Measurements from ENCODE around the gene NOS3. TPM values are rescaled to one million over a fixed set of nuclear protein-coding genes. Genes with fewer than 3 reads are reported as not detected.

Gene NOS3
- total RNA-seq, 1 donor from 2014 or later: 1.8 TPM

DNA sequence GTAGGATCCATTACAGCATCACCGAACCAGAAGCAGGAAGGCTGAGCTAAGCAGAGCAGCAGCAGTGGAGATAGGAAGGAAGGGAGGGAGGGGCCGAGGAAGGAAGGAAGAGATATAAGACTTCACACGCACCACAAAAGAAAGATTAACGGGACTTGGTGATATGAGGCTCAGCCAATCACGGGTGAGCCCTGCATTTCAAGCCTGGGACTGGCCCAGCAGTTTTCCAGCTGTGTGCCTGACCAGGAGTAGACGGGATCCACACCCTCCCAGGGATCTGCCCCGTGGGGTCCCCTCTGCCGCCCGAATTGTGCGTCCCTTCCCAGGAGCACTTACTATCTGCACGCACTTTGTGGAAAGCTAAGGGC is 17.3 kb downstream of the NOS3 start:
- peaks cover 5% of the 10 kb centered on the region for H3K4me1 ChIP-seq (ENCODE audit: insufficient read depth, low read length)
- H4K20me1 ChIP-seq (ENCODE audit: insufficient read depth, low read length): no peaks in the 10 kb centered on the region
- TF ChIP-seq EZH2 (IDR thresholded peaks at IDR 0.05; ENCODE audit: insufficient read depth, low read length): no peak
- TF ChIP-seq, protein P1, sequence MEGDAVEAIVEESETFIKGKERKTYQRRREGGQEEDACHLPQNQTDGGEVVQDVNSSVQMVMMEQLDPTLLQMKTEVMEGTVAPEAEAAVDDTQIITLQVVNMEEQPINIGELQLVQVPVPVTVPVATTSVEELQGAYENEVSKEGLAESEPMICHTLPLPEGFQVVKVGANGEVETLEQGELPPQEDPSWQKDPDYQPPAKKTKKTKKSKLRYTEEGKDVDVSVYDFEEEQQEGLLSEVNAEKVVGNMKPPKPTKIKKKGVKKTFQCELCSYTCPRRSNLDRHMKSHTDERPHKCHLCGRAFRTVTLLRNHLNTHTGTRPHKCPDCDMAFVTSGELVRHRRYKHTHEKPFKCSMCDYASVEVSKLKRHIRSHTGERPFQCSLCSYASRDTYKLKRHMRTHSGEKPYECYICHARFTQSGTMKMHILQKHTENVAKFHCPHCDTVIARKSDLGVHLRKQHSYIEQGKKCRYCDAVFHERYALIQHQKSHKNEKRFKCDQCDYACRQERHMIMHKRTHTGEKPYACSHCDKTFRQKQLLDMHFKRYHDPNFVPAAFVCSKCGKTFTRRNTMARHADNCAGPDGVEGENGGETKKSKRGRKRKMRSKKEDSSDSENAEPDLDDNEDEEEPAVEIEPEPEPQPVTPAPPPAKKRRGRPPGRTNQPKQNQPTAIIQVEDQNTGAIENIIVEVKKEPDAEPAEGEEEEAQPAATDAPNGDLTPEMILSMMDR (IDR thresholded peaks at IDR 0.05; ENCODE audit: insufficient read depth, low read depth, low read length): no peak
- FAIRE-seq (no peak), DNase-seq (ENCODE audit: low read depth) (no peak)
- Mint-ChIP-seq H3K4me1 (ENCODE audit: low read depth, unreplicated experiment) (peaks cover 15% of the 10 kb centered on the region), H3K27ac (ENCODE audit: unreplicated experiment) (no peak overlapping the region), H3K9me3 (ENCODE audit: unreplicated experiment) (no peaks in the 10 kb centered on the region), H3K27me3 (ENCODE audit: low read depth, unreplicated experiment) (peaks cover 40% of the 10 kb centered on the region), H3K36me3 (ENCODE audit: low read depth, unreplicated experiment) (peaks cover 4% of the 10 kb centered on the region), H3K4me3 (ENCODE audit: unreplicated experiment) (no peak overlapping the region)
- peak overlapping the region; percentile 58 for H3K4me2 ChIP-seq (ENCODE audit: low read length)
- no peaks in the 10 kb centered on the region for H3K9me3 ChIP-seq (ENCODE audit: insufficient read depth, low read depth, low read length)
- no peak overlapping the region for H3K4me3 ChIP-seq (ENCODE audit: insufficient read depth, low read depth, low read length)
- no peak overlapping the region for H3K9ac ChIP-seq (ENCODE audit: low read length)
- no peaks in the 10 kb centered on the region for H3K36me3 ChIP-seq (ENCODE audit: insufficient read depth, low read length)
- H3K27me3 ChIP-seq (ENCODE audit: insufficient read depth, low read length): peaks cover 8% of the 10 kb centered on the region
- no peaks in the 10 kb centered on the region for H3K79me2 ChIP-seq (ENCODE audit: insufficient read depth, low read length)
- no peak overlapping the region for H2AFZ ChIP-seq (ENCODE audit: low read depth, low read length)
- H3K27ac ChIP-seq (ENCODE audit: low read depth, low read length): no peak overlapping the region

DNA sequence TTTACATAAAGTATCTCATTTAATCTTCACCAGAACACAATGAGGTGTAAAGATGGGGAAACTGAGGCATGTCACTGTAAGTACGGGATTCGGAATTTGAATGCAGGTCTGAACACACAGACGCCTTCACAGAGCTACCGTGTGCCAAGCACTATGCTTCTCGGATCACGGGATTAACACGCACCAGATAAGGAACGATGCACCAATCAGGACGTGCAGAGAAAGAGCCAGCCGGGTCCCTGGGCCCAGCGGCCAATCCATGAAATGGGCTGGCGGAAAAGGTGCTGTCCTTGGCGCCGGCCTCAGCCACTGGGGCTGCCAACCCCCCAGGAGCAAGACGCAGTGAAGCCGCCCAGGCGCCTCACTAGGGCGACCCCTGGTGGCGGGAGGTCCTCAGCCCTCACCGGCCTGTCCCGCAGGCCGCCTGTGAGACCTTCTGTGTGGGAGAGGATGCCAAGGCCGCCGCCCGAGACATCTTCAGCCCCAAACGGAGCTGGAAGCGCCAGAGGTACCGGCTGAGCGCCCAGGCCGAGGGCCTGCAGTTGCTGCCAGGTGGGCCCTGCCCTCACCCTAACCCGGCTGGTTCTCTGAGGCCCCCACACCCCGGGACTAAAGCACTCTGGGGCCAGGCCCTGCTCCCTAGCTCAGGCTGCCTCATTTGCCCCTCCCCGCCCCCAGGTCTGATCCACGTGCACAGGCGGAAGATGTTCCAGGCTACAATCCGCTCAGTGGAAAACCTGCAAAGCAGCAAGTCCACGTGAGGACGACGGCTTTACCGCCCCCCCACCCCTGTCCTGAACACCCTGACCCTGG is 17.9 kb downstream of the NOS3 start:
- peaks cover 7% of the 10 kb centered on the region for H3K4me1 ChIP-seq (ENCODE audit: insufficient read depth, low read length)
- TF ChIP-seq, protein P1 (IDR thresholded peaks at IDR 0.05; ENCODE audit: insufficient read depth, low read depth, low read length): peak; percentile 46
- no peak for TF ChIP-seq EZH2 (IDR thresholded peaks at IDR 0.05; ENCODE audit: insufficient read depth, low read length)
- Mint-ChIP-seq H3K36me3 (ENCODE audit: low read depth, unreplicated experiment) (peaks cover 4% of the 10 kb centered on the region), H3K27me3 (ENCODE audit: low read depth, unreplicated experiment) (peaks cover 35% of the 10 kb centered on the region), H3K9me3 (ENCODE audit: unreplicated experiment) (no peaks in the 10 kb centered on the region), H3K4me1 (ENCODE audit: low read depth, unreplicated experiment) (peaks cover 15% of the 10 kb centered on the region), H3K4me3 (ENCODE audit: unreplicated experiment) (no peak overlapping the region), H3K27ac (ENCODE audit: unreplicated experiment) (peak overlapping the region; percentile 41)
- peak overlapping the region; percentile 41 for H2AFZ ChIP-seq (ENCODE audit: low read depth, low read length)
- H4K20me1 ChIP-seq (ENCODE audit: insufficient read depth, low read length): no peaks in the 10 kb centered on the region
- peak overlapping the region; percentile 58 for H3K4me2 ChIP-seq (ENCODE audit: low read length)
- no peaks in the 10 kb centered on the region for H3K79me2 ChIP-seq (ENCODE audit: insufficient read depth, low read length)
- peak overlapping the region; percentile 24 for H3K4me3 ChIP-seq (ENCODE audit: insufficient read depth, low read depth, low read length)
- no peaks in the 10 kb centered on the region for H3K9me3 ChIP-seq (ENCODE audit: insufficient read depth, low read depth, low read length)
- no peak overlapping the region for H3K27ac ChIP-seq (ENCODE audit: low read depth, low read length)
- no peak overlapping the region for H3K9ac ChIP-seq (ENCODE audit: low read length)
- no peaks in the 10 kb centered on the region for H3K36me3 ChIP-seq (ENCODE audit: insufficient read depth, low read length)
- DNase-seq (ENCODE audit: low read depth) (no peak), FAIRE-seq (no peak)
- H3K27me3 ChIP-seq (ENCODE audit: insufficient read depth, low read length): peaks cover 7% of the 10 kb centered on the region

All from astrocyte (in vitro differentiated cells and primary cell).